ENCODE measurements around the gene AURKAIP1. TPM values are rescaled to one million over a fixed set of nuclear protein-coding genes. Genes with fewer than 3 reads are reported as not detected.

AURKAIP1 gene
- total RNA-seq, 1 experiment from 2014 or later: 196 TPM

GRCh38 chr1:1419363-1419812 is 44.4 kb upstream of the AURKAIP1 start:
- Histone ChIP-seq H3K23me2 (ENCODE audit: insufficient read length, low read depth, low read length, poor library complexity, severe bottlenecking) (no peaks in the 10 kb centered on the region), H3K4me2 (ENCODE audit: insufficient read depth, insufficient read length, low read length) (no peak overlapping the region), H3K9me3 (ENCODE audit: control insufficient read depth, low read depth, low read length) (no peaks in the 10 kb centered on the region), H4K91ac (ENCODE audit: insufficient read length, low read depth, low read length) (no peak overlapping the region), H2BK12ac (ENCODE audit: insufficient read length, low read depth, low read length) (no peak overlapping the region), H3K18ac (ENCODE audit: insufficient read length, low read depth, low read length) (no peak overlapping the region), H3K23ac (ENCODE audit: insufficient read length, low read depth, low read length) (no peak overlapping the region), H3K27ac (ENCODE audit: insufficient read length, low read depth, low read length) (no peak overlapping the region), H3K79me1 (ENCODE audit: insufficient read depth, low read depth, low read length, poor library complexity, severe bottlenecking) (no peaks in the 10 kb centered on the region), H3K56ac (ENCODE audit: insufficient read length, low read depth, low read length) (no peak overlapping the region), H4K5ac (ENCODE audit: insufficient read length, low read depth, low read length) (no peak overlapping the region), H2BK5ac (ENCODE audit: insufficient read length, low read length) (no peak overlapping the region), H4K8ac (replicated peaks; ENCODE audit: insufficient read length, low read depth, low read length) (no peak overlapping the region), H2BK20ac (ENCODE audit: low read depth, low read length, poor library complexity, severe bottlenecking) (no peak overlapping the region), H2AFZ (ENCODE audit: low read length) (no peak overlapping the region), H3K4ac (ENCODE audit: low read depth, low read length) (no peak overlapping the region), H4K20me1 (ENCODE audit: control insufficient read depth, insufficient read depth, insufficient read length) (no peaks in the 10 kb centered on the region), H3K79me2 (ENCODE audit: insufficient read depth, low read length) (no peaks in the 10 kb centered on the region), H3K4me1 (ENCODE audit: insufficient read depth, low read length) (peaks cover 5% of the 10 kb centered on the region; the same call in 1 of the 2 replicates), H2BK15ac (ENCODE audit: low read depth, low read length) (no peak overlapping the region; the same call in 1 of the 2 replicates), H3K9ac (ENCODE audit: extremely low read depth, insufficient read length, low read length) (no peak overlapping the region), H2AK5ac (ENCODE audit: insufficient read length, low read length) (no peak overlapping the region), H2BK120ac (ENCODE audit: low read depth, low read length, poor library complexity, severe bottlenecking) (no peak overlapping the region), H3K27me3 (ENCODE audit: insufficient read depth, low read length) (no peaks in the 10 kb centered on the region), H3T11ph (ENCODE audit: low read length) (no peak overlapping the region), H3K14ac (ENCODE audit: insufficient read depth, low read length) (peak overlapping the region; percentile 68)
- WGBS (ENCODE audit: extremely low coverage, insufficient read length, low lambda C conversion rate): no CpG with 5 or more reads among the region's 21 CpGs
- no peaks in the 10 kb centered on the region for H3K9me3 Mint-ChIP-seq
- DNase-seq: no peak
- peak overlapping the region in 1 of 3 experiments; percentile 85; a peak in 1 of 7 replicates for H3K27ac Mint-ChIP-seq
- H3K36me3 Mint-ChIP-seq (ENCODE audit: insufficient read depth in 1 of 3, low read depth in 3 of 3): no peaks in the 10 kb centered on the region; a peak in 1 of 7 replicates
- TF ChIP-seq CTCF (conservative IDR thresholded peaks at IDR 0.05): no peak
- H3K4me1 Mint-ChIP-seq: peaks cover 45 to 50% of the 10 kb centered on the region in 2 experiments
- H3K4me3 Mint-ChIP-seq: peak overlapping the region in 1 of 2 experiments; percentile 32; a peak in 2 of 5 replicates
- H3K27me3 Mint-ChIP-seq (ENCODE audit: low read depth): no peaks in the 10 kb centered on the region

Data from H9 (cell line).